DOHH2 (cell line): ENCODE measurements around the gene RASSF4.

Source experiments
- H3F3A ChIP-seq: fragments of 200-600 bp; sonication (generic), shearing (Covaris generic); 2 replicates; pipeline ENCODE4 v1.6.0; 2016; ENCODE audit warnings: antibody characterized with exemption, mild to moderate bottlenecking; ENCODE audit not compliant: control insufficient read depth, insufficient read depth
- H3K27ac ChIP-seq: fragments of 200-600 bp; sonication (generic); 2 replicates; pipeline ENCODE4 v1.5.1; 2014; ENCODE audit warnings: low read depth, mild to moderate bottlenecking, low read length, moderate library complexity
- H3K27me3 ChIP-seq: fragments of 200-600 bp; sonication (generic); 2 replicates; pipeline ENCODE4 v1.6.1; 2014; ENCODE audit warnings: mild to moderate bottlenecking, low read length, mixed read lengths; ENCODE audit not compliant: control insufficient read depth
- H3K36me3 ChIP-seq: fragments of 200-600 bp; sonication (generic); 2 replicates; pipeline ENCODE4 v1.6.1; 2014; ENCODE audit warnings: mild to moderate bottlenecking, low read length, moderate library complexity, mixed read lengths; ENCODE audit not compliant: control insufficient read depth
- H3K4me1 ChIP-seq: fragments of 200-600 bp; sonication (generic); 2 replicates; pipeline ENCODE4 v1.6.1; 2014; ENCODE audit warnings: mild to moderate bottlenecking, low read length, mixed read lengths; ENCODE audit not compliant: control insufficient read depth
- H3K4me2 ChIP-seq: fragments of 200-600 bp; sonication (generic); 2 replicates; pipeline ENCODE4 v1.6.0; 2014; ENCODE audit warnings: mild to moderate bottlenecking, low read length, moderate library complexity
- H3K4me3 ChIP-seq: fragments of 200-600 bp; sonication (generic); 2 replicates; pipeline ENCODE4 v1.5.1; 2014; ENCODE audit warnings: mild to moderate bottlenecking, low read length, mixed read lengths
- H3K79me2 ChIP-seq: fragments of 200-600 bp; sonication (generic); 2 replicates; pipeline ENCODE4 v1.6.1; 2014; ENCODE audit warnings: mild to moderate bottlenecking, low read length, mixed read lengths; ENCODE audit not compliant: control insufficient read depth
- H3K9me2 ChIP-seq: fragments of 200-600 bp; sonication (generic); replicated peaks from 2 replicates; pipeline ENCODE4 v1.6.1; 2014; ENCODE audit warnings: mild to moderate bottlenecking, low read length, mixed read lengths; ENCODE audit not compliant: control insufficient read depth
- H3K9me3 ChIP-seq: fragments of 200-600 bp; sonication (generic); 2 replicates; pipeline ENCODE4 v1.6.1; 2014; ENCODE audit warnings: antibody characterized with exemption, low read length, mixed read lengths; ENCODE audit not compliant: control insufficient read depth, insufficient read depth
- H4K20me1 ChIP-seq: fragments of 200-600 bp; sonication (generic); 2 replicates; pipeline ENCODE4 v1.6.0; 2014; ENCODE audit warnings: low read depth, mild to moderate bottlenecking, antibody characterized with exemption, low read length, moderate library complexity; ENCODE audit not compliant: control insufficient read depth, insufficient read depth
- EZH2phosphoT487 ChIP-seq: fragments of 200-600 bp; sonication (generic); IDR thresholded peaks from 2 replicates; pipeline ENCODE4 v1.6.1; 2017; ENCODE audit warnings: borderline replicate concordance, mild to moderate bottlenecking, antibody characterized with exemption, low read length, moderate library complexity, mixed read lengths
- TF ChIP-seq, protein P1 (sequence below): fragments of 200-600 bp; sonication (generic); IDR thresholded peaks from one replicate; pipeline ENCODE4 v1.5.1; 2014; ENCODE audit warnings: antibody characterized with exemption, mild to moderate bottlenecking, low read depth, low read length; ENCODE audit not compliant: poor library complexity, severe bottlenecking

RASSF4 gene

DNA sequence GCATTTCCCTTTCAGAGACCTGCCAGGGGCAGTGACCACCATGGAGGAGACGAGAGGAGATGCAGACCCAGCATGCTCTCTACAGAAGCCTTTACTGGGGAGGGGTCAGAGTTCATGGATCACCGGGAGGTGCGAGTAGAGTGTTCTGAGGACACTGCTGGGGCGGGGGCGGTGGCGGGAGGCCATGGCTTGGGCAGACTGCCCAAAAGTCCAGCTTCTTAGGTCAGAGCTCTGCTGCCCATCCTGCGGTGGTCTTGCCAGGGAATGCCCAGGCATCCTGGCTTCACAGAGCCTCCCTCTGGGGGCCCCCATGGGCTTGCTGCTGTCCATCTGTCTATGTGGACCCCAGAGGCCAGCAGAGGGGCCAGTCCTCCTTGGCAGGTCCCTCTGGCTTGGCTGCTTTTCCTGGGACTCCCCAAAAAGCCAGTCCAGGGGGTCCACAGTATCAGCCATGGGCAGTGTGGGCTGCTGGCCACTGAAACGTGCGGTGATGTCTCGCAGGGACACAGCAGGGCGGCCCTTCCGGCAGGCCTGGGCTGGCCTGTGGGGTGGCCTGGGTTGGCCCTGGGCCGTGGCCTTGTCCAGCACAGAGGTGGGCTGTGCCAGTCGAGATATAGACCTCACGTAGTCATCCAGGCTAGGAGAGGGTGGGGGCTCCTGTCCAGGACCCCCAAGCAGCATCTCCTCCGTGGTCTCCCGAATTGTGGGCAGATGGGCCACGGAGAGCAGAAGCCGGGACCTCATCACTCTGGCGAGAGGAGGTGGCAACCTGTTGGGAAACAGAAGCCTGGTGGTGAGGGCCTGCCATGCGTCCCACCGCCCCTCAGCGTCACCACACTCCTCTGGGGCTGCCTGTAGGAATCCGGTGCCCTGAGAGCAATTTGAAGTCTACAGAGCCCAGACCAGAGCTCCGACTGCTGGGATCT lies 17.9 kb downstream of the RASSF4 start:
- H3K27ac ChIP-seq = no peak overlapping the region

GRCh38 chr10:44978213-44978569 lies 18.6 kb downstream of the RASSF4 start:
- H3F3A ChIP-seq = no peaks in the 10 kb centered on the region
- H3K4me2 ChIP-seq = peak overlapping the region; percentile 35
- H3K4me3 ChIP-seq = no peak overlapping the region
- no peak for TF ChIP-seq EZH2phosphoT487
- TF ChIP-seq, protein P1, sequence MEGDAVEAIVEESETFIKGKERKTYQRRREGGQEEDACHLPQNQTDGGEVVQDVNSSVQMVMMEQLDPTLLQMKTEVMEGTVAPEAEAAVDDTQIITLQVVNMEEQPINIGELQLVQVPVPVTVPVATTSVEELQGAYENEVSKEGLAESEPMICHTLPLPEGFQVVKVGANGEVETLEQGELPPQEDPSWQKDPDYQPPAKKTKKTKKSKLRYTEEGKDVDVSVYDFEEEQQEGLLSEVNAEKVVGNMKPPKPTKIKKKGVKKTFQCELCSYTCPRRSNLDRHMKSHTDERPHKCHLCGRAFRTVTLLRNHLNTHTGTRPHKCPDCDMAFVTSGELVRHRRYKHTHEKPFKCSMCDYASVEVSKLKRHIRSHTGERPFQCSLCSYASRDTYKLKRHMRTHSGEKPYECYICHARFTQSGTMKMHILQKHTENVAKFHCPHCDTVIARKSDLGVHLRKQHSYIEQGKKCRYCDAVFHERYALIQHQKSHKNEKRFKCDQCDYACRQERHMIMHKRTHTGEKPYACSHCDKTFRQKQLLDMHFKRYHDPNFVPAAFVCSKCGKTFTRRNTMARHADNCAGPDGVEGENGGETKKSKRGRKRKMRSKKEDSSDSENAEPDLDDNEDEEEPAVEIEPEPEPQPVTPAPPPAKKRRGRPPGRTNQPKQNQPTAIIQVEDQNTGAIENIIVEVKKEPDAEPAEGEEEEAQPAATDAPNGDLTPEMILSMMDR = no peak
- H3K4me1 ChIP-seq = peaks cover 33% of the 10 kb centered on the region
- no peak overlapping the region for H3K27ac ChIP-seq
- H3K27me3 ChIP-seq = peaks cover 19% of the 10 kb centered on the region
- H3K9me2 ChIP-seq = no peaks in the 10 kb centered on the region
- H4K20me1 ChIP-seq = no peaks in the 10 kb centered on the region
- H3K79me2 ChIP-seq = no peaks in the 10 kb centered on the region
- no peaks in the 10 kb centered on the region for H3K9me3 ChIP-seq
- no peaks in the 10 kb centered on the region for H3K36me3 ChIP-seq

More for the DNA sequence above, 17.9 kb downstream of the RASSF4 start:
- Histone ChIP-seq H3K4me3 (no peak overlapping the region), H3K9me2 (no peaks in the 10 kb centered on the region), H3K4me1 (peaks cover 35% of the 10 kb centered on the region), H4K20me1 (no peaks in the 10 kb centered on the region), H3F3A (no peaks in the 10 kb centered on the region), H3K79me2 (no peaks in the 10 kb centered on the region), H3K27me3 (peaks cover 19% of the 10 kb centered on the region), H3K4me2 (no peak overlapping the region), H3K9me3 (no peaks in the 10 kb centered on the region), H3K36me3 (no peaks in the 10 kb centered on the region)
- TF ChIP-seq, protein P1 = no peak
- TF ChIP-seq EZH2phosphoT487 = no peak

DNA sequence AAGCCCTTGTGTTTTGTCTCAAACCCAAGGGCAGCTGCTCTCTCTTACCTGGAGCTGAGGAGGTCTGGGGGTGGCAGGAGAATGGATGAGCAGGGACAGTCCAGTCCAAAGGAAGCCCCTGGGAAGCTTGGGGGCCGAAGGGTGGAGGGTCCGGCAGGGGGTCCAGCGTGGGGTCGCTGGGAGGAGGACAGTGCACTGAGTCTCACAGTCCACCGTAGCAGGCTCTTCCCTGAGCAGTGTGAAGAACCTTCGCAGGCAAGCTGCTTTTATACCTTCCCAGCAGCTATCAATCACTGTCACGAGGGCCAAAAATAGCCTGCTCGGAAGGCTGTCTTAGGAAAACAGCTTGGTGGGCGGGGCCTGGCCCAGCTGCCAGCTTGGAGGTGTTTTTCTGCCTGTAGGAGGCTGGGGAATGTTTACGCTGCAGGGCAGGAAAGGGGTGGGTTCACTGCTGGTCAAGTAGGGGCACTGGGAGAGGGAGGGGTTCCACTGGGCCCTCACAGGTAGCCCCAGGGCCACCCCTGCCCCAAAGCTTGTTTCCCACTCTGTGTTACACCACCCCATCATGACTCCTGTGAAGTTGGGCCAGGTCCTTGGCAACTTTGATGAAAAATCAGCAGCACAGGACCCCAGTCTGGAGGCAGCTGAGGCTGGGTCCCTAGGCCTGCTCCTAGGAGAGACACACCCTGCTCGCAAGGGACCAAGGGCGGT lies 19.1 kb downstream of the RASSF4 start, which contains the start of gene DEPP1:
TSS of gene DEPP1 (minus strand) at position 240 of the 711 bp plus-strand sequence. CDS start 779 bp downstream, outside the sequence.
- H3K4me1 ChIP-seq = peaks cover 28% of the 10 kb centered on the region
- H3K9me2 ChIP-seq = no peaks in the 10 kb centered on the region
- H3K27me3 ChIP-seq = peaks cover 19% of the 10 kb centered on the region
- no peak within 1 kb of the TSS for H3K27ac ChIP-seq
- no peaks in the 10 kb centered on the region for H4K20me1 ChIP-seq
- no peaks in the 10 kb centered on the region for H3K36me3 ChIP-seq
- H3K4me2 ChIP-seq = peak within 1 kb of the TSS; percentile 35
- H3F3A ChIP-seq = no peaks in the 10 kb centered on the region
- TF ChIP-seq, protein P1 = no peak
- TF ChIP-seq EZH2phosphoT487 = no peak
- H3K79me2 ChIP-seq = no peaks in the 10 kb centered on the region
- no peak within 1 kb of the TSS for H3K4me3 ChIP-seq
- H3K9me3 ChIP-seq = no peaks in the 10 kb centered on the region
